Transverse colon (tissue), 4 donors: ENCODE data around the gene GPS1. TPM values are rescaled to one million over a fixed set of nuclear protein-coding genes. Genes with fewer than 3 reads are reported as not detected.

ENCODE experiments used
- DNase-seq: peaks from one replicate; pipeline ENCODE4 v3.0.0-alpha.2; 2019
- H3K27ac ChIP-seq, 4 donors: fragments of 200-600 bp; sonication (generic); 2 replicates each; pipeline ENCODE4 v1.5.1; 2016 to 2018; ENCODE audit warnings: inconsistent platforms in 4 of 4
- H3K27me3 ChIP-seq: fragments of 200-600 bp; sonication (generic); 2 replicates; pipeline ENCODE4 v1.5.1; 2017; ENCODE audit warnings: inconsistent platforms
- H3K36me3 ChIP-seq, 4 donors: fragments of 200-600 bp; sonication (generic); 2 replicates each; pipeline ENCODE4 v1.5.1; 2017 to 2019; ENCODE audit warnings: inconsistent platforms in 4 of 4
- H3K4me1 ChIP-seq, 4 donors: fragments of 200-600 bp; sonication (generic); 2 replicates each; pipeline ENCODE4 v1.5.1; 2017 to 2020; ENCODE audit warnings: inconsistent platforms in 4 of 4
- H3K4me3 ChIP-seq, 4 donors: fragments of 200-600 bp; sonication (generic); 1 replicate in 1 of 4; 2 replicates in 3 of 4; pipeline versions ENCODE4 v1.5.1 to v1.6.1; 2017 to 2019; ENCODE audit warnings: inconsistent platforms in 4 of 4
- H3K9me3 ChIP-seq, 2 donors: fragments of 200-600 bp; sonication (generic); 2 replicates each; pipeline ENCODE4 v1.5.1; 2017 to 2019; ENCODE audit warnings: inconsistent platforms in 2 of 2
- CTCF ChIP-seq, 5 experiments: fragments of 200-600 bp in 3 of 5; fragments of 450-650 bp in 2 of 5; sonication (generic) in 3 of 5; IDR thresholded peaks; 1 replicate in 2 of 5; 2 replicates in 3 of 5; pipeline ENCODE4 v1.5.1; 2016 to 2017; ENCODE audit warnings: antibody characterized with exemption in 5 of 5, inconsistent platforms in 3 of 5, mild to moderate bottlenecking in 2 of 5, moderate library complexity in 1 of 5
- EP300 ChIP-seq: sonication (generic); formaldehyde crosslinking; IDR thresholded peaks from one replicate; pipeline ENCODE4 v1.6.1; 2017; ENCODE audit warnings: antibody characterized with exemption, low read depth
- POLR2A ChIP-seq: fragments of 450-650 bp; IDR thresholded peaks from one replicate; pipeline ENCODE4 v1.6.1; 2016; ENCODE audit warnings: antibody characterized with exemption, mild to moderate bottlenecking, moderate library complexity
- POLR2AphosphoS5 ChIP-seq, 3 donors: sonication (generic); formaldehyde crosslinking; IDR thresholded peaks; one replicate each; pipeline ENCODE4 v1.6.1; 2016; ENCODE audit warnings: antibody characterized with exemption in 3 of 3
- WGBS, 2 donors: methylation state at CpG; one replicate each; pipeline ENCODE4 v1.1.5; 2018; ENCODE audit warnings: low coverage in 1 of 2; 5-methylcytosine and 5-hydroxymethylcytosine counted together
- in situ Hi-C, 4 donors: fragments of 200-750 bp; cut with MboI; loops; one replicate each; pipeline versions ENCODE4 v1.15.0 to v1.15.1; 2017; ENCODE audit warnings: low sequenced_read_pairs in 3 of 4, low pct_ligation_motif_present in 1 of 4, low pct_unique_long_range_greater_than_20kb in 1 of 4
- intact Hi-C: fragments of 100-400 bp; cut with DNase I; formaldehyde crosslinking; loops from one replicate; pipeline ENCODE4 v1.15.1; 2023; ENCODE audit warnings: low total_unique reads
- total RNA-seq, 4 donors: library from RNA; depleted of rRNA; stranded (reverse); fragments of >200 nt; gene quantifications; one replicate each; pipeline ENCODE4 v1.1.0, GENCODE V29; 2016

The GPS1 gene
- total RNA-seq, 4 donors from 2014 or later: 42.0 to 160 (median 85.5) TPM

GRCh38 chr17:82055023-82055964 is 3.6 kb downstream of the GPS1 start:
- no peak for DNase-seq
- Histone ChIP-seq H3K36me3 (peaks cover 0 to 9% (median 3%) of the 10 kb centered on the region in 4 donors), H3K9me3 (no peaks in the 10 kb centered on the region), H3K4me1 (peaks cover 12 to 23% (median 22%) of the 10 kb centered on the region in 4 donors), H3K4me3 (no peak overlapping the region), H3K27ac (no peak overlapping the region), H3K27me3 (no peaks in the 10 kb centered on the region)
- in situ Hi-C loops (no loop called here), intact Hi-C loops (no loop called here)
- TF ChIP-seq POLR2A (no peak), POLR2AphosphoS5 (IDR thresholded peaks at IDR 0.05) (no peak), EP300 (no peak), CTCF (IDR thresholded peaks at IDR 0.05) (no peak)
- WGBS, 2 donors: 88% methylated on average over 18 of the region's 26 CpGs; no CpG with 5 or more reads in 1 of the 2 donors

GRCh38 chr17:82055965-82056728 is 4.4 kb downstream of the GPS1 start:
- peaks cover 7 to 14% (median 14%) of the 10 kb centered on the region in 4 donors for H3K4me1 ChIP-seq
- no peak for DNase-seq
- intact Hi-C loops: no loop called here
- no peaks in the 10 kb centered on the region for H3K27me3 ChIP-seq
- H3K27ac ChIP-seq: no peak overlapping the region
- H3K36me3 ChIP-seq: peaks cover 0 to 9% (median 3%) of the 10 kb centered on the region in 4 donors
- TF ChIP-seq POLR2A (no peak), CTCF (IDR thresholded peaks at IDR 0.05) (no peak), EP300 (no peak), POLR2AphosphoS5 (IDR thresholded peaks at IDR 0.05) (no peak)
- H3K9me3 ChIP-seq: no peaks in the 10 kb centered on the region
- WGBS, 2 donors: 90% methylated on average over 28 of the region's 28 CpGs; no CpG with 5 or more reads in 1 of the 2 donors
- H3K4me3 ChIP-seq: no peak overlapping the region
- in situ Hi-C loops: no loop called here

- DNase-seq: no peak
- H3K36me3 ChIP-seq: peaks cover 0 to 9% (median 3%) of the 10 kb centered on the region in 4 donors
- no peak overlapping the region for H3K4me3 ChIP-seq
- in situ Hi-C loops (no loop called here), intact Hi-C loops (no loop called here)
- H3K4me1 ChIP-seq: peaks cover 7 to 14% (median 13%) of the 10 kb centered on the region in 4 donors
- H3K27me3 ChIP-seq: no peaks in the 10 kb centered on the region
- TF ChIP-seq EP300: no peak
- TF ChIP-seq CTCF (IDR thresholded peaks at IDR 0.05): no peak
- no peak for TF ChIP-seq POLR2AphosphoS5 (IDR thresholded peaks at IDR 0.05)
- 47 to 85% methylated on average over 3 to 26 of the region's 29 CpGs for WGBS, 2 donors
- H3K9me3 ChIP-seq: no peaks in the 10 kb centered on the region
- no peak overlapping the region for H3K27ac ChIP-seq
Measured at GRCh38 chr17:82056729-82057621, 5.3 kb downstream of the GPS1 start.
